ENCODE results near the gene SEC11A.
A peak's percentile ranks its signal among the peaks of the same experiment; 100 is the strongest.

SEC11A gene

GRCh38 chr15:84734794-84735479 lies 19.0 kb upstream of the SEC11A start:
- TF ChIP-seq, protein P1, sequence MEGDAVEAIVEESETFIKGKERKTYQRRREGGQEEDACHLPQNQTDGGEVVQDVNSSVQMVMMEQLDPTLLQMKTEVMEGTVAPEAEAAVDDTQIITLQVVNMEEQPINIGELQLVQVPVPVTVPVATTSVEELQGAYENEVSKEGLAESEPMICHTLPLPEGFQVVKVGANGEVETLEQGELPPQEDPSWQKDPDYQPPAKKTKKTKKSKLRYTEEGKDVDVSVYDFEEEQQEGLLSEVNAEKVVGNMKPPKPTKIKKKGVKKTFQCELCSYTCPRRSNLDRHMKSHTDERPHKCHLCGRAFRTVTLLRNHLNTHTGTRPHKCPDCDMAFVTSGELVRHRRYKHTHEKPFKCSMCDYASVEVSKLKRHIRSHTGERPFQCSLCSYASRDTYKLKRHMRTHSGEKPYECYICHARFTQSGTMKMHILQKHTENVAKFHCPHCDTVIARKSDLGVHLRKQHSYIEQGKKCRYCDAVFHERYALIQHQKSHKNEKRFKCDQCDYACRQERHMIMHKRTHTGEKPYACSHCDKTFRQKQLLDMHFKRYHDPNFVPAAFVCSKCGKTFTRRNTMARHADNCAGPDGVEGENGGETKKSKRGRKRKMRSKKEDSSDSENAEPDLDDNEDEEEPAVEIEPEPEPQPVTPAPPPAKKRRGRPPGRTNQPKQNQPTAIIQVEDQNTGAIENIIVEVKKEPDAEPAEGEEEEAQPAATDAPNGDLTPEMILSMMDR (IDR thresholded peaks at IDR 0.05; ENCODE audit: low read depth, low read length): no peak
- DNase-seq (ENCODE audit: extremely low read depth, low read depth): no peak

DNA sequence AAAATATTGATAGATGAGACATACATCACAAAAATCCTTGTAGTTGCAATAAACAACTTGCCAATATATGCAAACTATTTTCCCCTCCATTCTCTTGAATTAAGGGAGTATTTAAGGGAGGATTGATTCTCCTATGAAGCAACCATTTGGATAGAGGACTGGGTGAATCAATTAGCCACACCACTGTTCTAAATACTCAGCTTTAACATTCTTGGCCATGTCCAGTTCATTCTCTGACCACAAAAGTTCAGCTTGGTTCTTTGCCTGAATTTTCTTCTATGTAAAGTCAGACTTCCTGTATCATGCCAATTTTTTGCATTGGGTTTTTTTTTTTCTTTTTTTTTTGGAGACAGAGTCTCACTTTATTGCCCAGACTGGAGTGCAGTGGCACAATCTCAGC lies 15.8 kb upstream of the SEC11A start:
- peak; percentile 54 for DNase-seq (ENCODE audit: extremely low read depth, low read depth)
- TF ChIP-seq, protein P1 (IDR thresholded peaks at IDR 0.05; ENCODE audit: low read depth, low read length): no peak

DNA sequence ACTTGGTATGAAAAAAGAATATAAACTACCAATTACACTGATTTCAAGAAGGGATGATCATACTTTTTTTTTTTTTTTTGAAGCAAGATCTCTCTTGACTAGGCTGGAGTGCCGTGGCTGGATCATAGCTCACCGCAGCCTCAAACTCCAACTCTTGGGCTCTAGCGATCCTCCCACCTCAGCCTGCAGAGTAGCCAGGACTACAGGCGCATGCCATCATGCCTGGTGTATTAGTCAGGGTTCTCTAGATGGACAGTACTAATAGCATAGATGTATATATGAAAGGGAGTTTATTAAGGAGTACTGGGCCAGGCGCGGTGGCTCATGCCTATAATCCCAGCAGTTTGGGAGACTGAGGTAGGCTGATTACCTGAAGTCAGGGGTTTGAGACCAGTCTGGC lies 11.5 kb upstream of the SEC11A start:
- TF ChIP-seq, protein P1 (IDR thresholded peaks at IDR 0.05; ENCODE audit: low read depth, low read length): no peak
- DNase-seq (ENCODE audit: extremely low read depth, low read depth): no peak

DNA sequence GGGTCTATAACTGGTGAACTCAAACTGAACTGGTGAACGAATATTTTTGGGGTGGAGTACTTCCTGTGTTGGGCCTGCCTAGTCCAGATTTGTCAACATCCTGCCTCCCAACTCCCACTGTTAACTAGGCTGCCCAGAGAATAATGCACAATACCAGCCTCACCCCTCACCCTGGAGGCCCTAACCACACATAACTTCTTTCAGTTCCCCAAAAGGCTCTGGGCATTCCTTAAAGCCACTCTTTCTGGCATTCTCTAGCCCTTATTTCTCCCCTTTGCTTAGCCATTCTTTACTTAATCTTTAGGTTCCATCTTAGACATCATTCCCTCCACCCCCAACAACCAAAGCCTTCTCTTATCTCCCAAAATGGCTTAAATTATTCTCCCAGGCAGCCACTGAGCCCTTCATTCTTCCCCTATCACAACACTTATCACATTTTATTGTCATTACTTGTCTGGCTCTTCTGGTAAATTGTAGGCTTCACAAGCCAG lies 9.1 kb upstream of the SEC11A start:
- no peak for DNase-seq (ENCODE audit: extremely low read depth, low read depth)

DNA sequence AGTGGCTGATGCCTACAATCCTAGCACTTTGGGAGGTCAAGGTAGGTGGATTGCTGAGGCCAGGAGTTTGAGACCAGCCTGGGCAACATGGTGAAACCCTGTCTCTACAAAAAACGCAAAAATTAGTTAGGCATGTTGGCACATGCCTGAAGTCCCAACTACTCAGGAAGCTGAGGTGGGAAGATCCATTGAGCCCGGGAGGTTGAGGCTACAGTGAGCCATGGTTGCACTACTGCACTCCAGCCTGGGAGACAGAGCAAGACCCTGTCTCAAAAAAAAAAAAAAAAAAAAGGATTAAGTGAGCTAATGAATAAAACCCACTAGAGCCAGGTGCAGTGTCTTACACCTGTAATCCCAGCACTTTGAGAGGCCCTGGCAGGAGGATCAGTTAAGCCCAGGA lies 6.7 kb upstream of the SEC11A start:
- TF ChIP-seq, protein P1 (IDR thresholded peaks at IDR 0.05; ENCODE audit: low read depth, low read length): no peak
- DNase-seq (ENCODE audit: extremely low read depth, low read depth): no peak

More for the DNA sequence above, 9.1 kb upstream of the SEC11A start:
- TF ChIP-seq, protein P1 (IDR thresholded peaks at IDR 0.05; ENCODE audit: low read depth, low read length): no peak

- no peak for DNase-seq (ENCODE audit: extremely low read depth, low read depth)
- TF ChIP-seq, protein P1 (IDR thresholded peaks at IDR 0.05; ENCODE audit: low read depth, low read length): no peak
These were observed 5.4 kb upstream of the SEC11A start for GRCh38 chr15:84721371-84721770.

GRCh38 chr15:84715441-84716035 lies 401 bp downstream of the SEC11A start:
- DNase-seq (ENCODE audit: extremely low read depth, low read depth): no peak
- TF ChIP-seq, protein P1 (IDR thresholded peaks at IDR 0.05; ENCODE audit: low read depth, low read length): no peak

All from AG09319 (cell line).